CD8-positive, alpha-beta memory T cell (primary cell): ENCODE data around the gene MYLIP. TPM values are rescaled to one million over a fixed set of nuclear protein-coding genes. Genes with fewer than 3 reads are reported as not detected.

Source experiments
- CTCF ChIA-PET: fragments of 350-600 bp; sonication (Branson Sonifier 250); formaldehyde crosslinking; loops from one replicate; lab custom pipeline; 2021; ENCODE audit warnings: antibody characterized with exemption; lab: Charles Lee
- POLR2A ChIA-PET: fragments of 350-600 bp; sonication (Branson Sonifier 250); formaldehyde crosslinking; loops from one replicate; lab custom pipeline; 2021; ENCODE audit warnings: antibody characterized with exemption; lab: Charles Lee
- DNase-seq, 5 donors: peaks; one replicate each; pipeline versions ENCODE4 v3.0.0 to v3.0.0-alpha.2; 2020 to 2022; ENCODE audit warnings: mixed read lengths in 1 of 5
- H3K27ac ChIP-seq: one replicate; pipeline ENCODE4 v1.7.0; 2013; ENCODE audit warnings: low read depth, mild to moderate bottlenecking, low read length, moderate library complexity
- H3K27me3 ChIP-seq: 2 replicates; pipeline ENCODE4 v1.7.0; 2013; ENCODE audit warnings: low read length, mild to moderate bottlenecking; ENCODE audit not compliant: insufficient read depth, poor library complexity, severe bottlenecking
- H3K36me3 ChIP-seq: 2 replicates; pipeline ENCODE4 v1.7.0; 2013; ENCODE audit warnings: mild to moderate bottlenecking, low read length, moderate library complexity; ENCODE audit not compliant: insufficient read depth
- H3K4me1 ChIP-seq: 2 replicates; pipeline ENCODE4 v1.7.0; 2013; ENCODE audit warnings: mild to moderate bottlenecking, low read length, moderate library complexity; ENCODE audit not compliant: insufficient read depth
- H3K4me3 ChIP-seq: 2 replicates; pipeline ENCODE4 v1.7.0; 2013; ENCODE audit warnings: mild to moderate bottlenecking, low read length
- H3K9me3 ChIP-seq: 2 replicates; pipeline ENCODE4 v1.7.0; 2013; ENCODE audit warnings: mild to moderate bottlenecking, low read length
- H3K27ac Mint-ChIP-seq, 8 donors: one replicate each; pipeline ENCODE4 v1.8.0; 2020 to 2021; ENCODE audit warnings: mixed read lengths in 8 of 8, mild to moderate bottlenecking in 6 of 8, inconsistent platforms in 3 of 8, moderate library complexity in 3 of 8
- H3K27me3 Mint-ChIP-seq, 2 donors: one replicate each; pipeline ENCODE4 v1.8.0; 2020 to 2021; ENCODE audit warnings: mixed read lengths in 2 of 2, mild to moderate bottlenecking in 1 of 2, moderate library complexity in 1 of 2
- H3K36me3 Mint-ChIP-seq, 3 donors: one replicate each; pipeline ENCODE4 v1.8.0; 2020 to 2021; ENCODE audit warnings: mixed read lengths in 3 of 3, inconsistent platforms in 1 of 3, mild to moderate bottlenecking in 1 of 3
- H3K4me1 Mint-ChIP-seq, 3 donors: one replicate each; pipeline ENCODE4 v1.8.0; 2020 to 2021; ENCODE audit warnings: mixed read lengths in 3 of 3, inconsistent platforms in 1 of 3, mild to moderate bottlenecking in 1 of 3
- H3K4me3 Mint-ChIP-seq, 7 donors: one replicate each; pipeline ENCODE4 v1.8.0; 2020 to 2021; ENCODE audit warnings: mixed read lengths in 7 of 7, mild to moderate bottlenecking in 6 of 7, moderate library complexity in 4 of 7, inconsistent platforms in 2 of 7
- H3K9me3 Mint-ChIP-seq, 5 donors: one replicate each; pipeline ENCODE4 v1.8.0; 2020 to 2022; ENCODE audit warnings: mixed read lengths in 5 of 5, mild to moderate bottlenecking in 3 of 5, moderate library complexity in 2 of 5, inconsistent platforms in 1 of 5
- polyA plus RNA-seq: library from polyadenylated mRNA; unstranded; fragments of 300-500 nt; fragmentation: Illumina TruSeq; gene quantifications from one replicate; pipeline ENCODE4 v1.2.3, GENCODE V29; 2021
- total RNA-seq, 2 experiments: library from RNA; stranded (reverse); gene quantifications; one replicate each; pipeline ENCODE4 v1.2.3, GENCODE V29; 2021

MYLIP gene
- total and polyA plus RNA-seq, 3 experiments from 2014 or later = 7.7 to 78.0 (median 9.0) TPM

GRCh38 chr6:16184551-16184950, 55.7 kb downstream of the MYLIP start:
- Histone ChIP-seq H3K27ac (no peak overlapping the region), H3K4me3 (no peak overlapping the region), H3K36me3 (no peaks in the 10 kb centered on the region), H3K27me3 (no peaks in the 10 kb centered on the region), H3K9me3 (peaks cover 8% of the 10 kb centered on the region), H3K4me1 (peaks cover 14% of the 10 kb centered on the region)
- peaks cover 1 to 9% (median 3%) of the 10 kb centered on the region in 3 donors for H3K36me3 Mint-ChIP-seq
- H3K4me1 Mint-ChIP-seq = peaks cover 17 to 33% (median 25%) of the 10 kb centered on the region in 3 donors
- H3K27me3 Mint-ChIP-seq = peaks cover 7 to 8% of the 10 kb centered on the region in 2 donors
- peaks cover 0 to 22% (median 19%) of the 10 kb centered on the region in 5 donors for H3K9me3 Mint-ChIP-seq
- ChIA-PET CTCF (interaction anchor here (2.3 to 6.4 kb wide), 3 partner anchors 54 to 492 kb away, joined by 7 to 54 read pairs (median 16); no protein-coding TSS in a partner anchor), POLR2A (no interaction called here)
- no peak for DNase-seq
- no peak overlapping the region for H3K27ac Mint-ChIP-seq
- H3K4me3 Mint-ChIP-seq = no peak overlapping the region

GRCh38 chr6:16187176-16187575, 58.3 kb downstream of the MYLIP start:
- no peaks in the 10 kb centered on the region for H3K36me3 ChIP-seq
- H3K27me3 Mint-ChIP-seq = peaks cover 9 to 20% of the 10 kb centered on the region in 2 donors
- H3K4me1 ChIP-seq = peaks cover 10% of the 10 kb centered on the region
- CTCF ChIA-PET = interaction anchor here (1.1 to 2.2 kb wide), 3 partner anchors 9 to 496 kb away, joined by 4 to 6 read pairs (median 4); no protein-coding TSS in a partner anchor
- no peak overlapping the region for H3K4me3 ChIP-seq
- no peak for DNase-seq
- peaks cover 7 to 13% (median 8%) of the 10 kb centered on the region in 3 donors for H3K4me1 Mint-ChIP-seq
- H3K27ac ChIP-seq = no peak overlapping the region
- H3K4me3 Mint-ChIP-seq = no peak overlapping the region
- H3K27me3 ChIP-seq = no peaks in the 10 kb centered on the region
- H3K36me3 Mint-ChIP-seq = peaks cover 0 to 2% (median 0%) of the 10 kb centered on the region in 3 donors
- no peak overlapping the region for H3K27ac Mint-ChIP-seq
- no peaks in the 10 kb centered on the region for H3K9me3 ChIP-seq
- POLR2A ChIA-PET = no interaction called here
- H3K9me3 Mint-ChIP-seq = peaks cover 0 to 3% (median 0%) of the 10 kb centered on the region in 5 donors

GRCh38 chr6:16190214-16190613, 61.3 kb downstream of the MYLIP start:
- Mint-ChIP-seq H3K27me3 (peaks cover 8 to 41% of the 10 kb centered on the region in 2 donors), H3K9me3 (no peaks in the 10 kb centered on the region), H3K4me1 (no peaks in the 10 kb centered on the region), H3K4me3 (no peak overlapping the region), H3K36me3 (peaks cover 0 to 2% (median 0%) of the 10 kb centered on the region in 3 donors), H3K27ac (no peak overlapping the region)
- CTCF ChIA-PET = interaction anchor here (1.5 kb wide), 2 partner anchors 16 to 499 kb away, joined by 3 read pairs; no protein-coding TSS in a partner anchor
- Histone ChIP-seq H3K36me3 (no peaks in the 10 kb centered on the region), H3K27ac (no peak overlapping the region), H3K4me1 (no peaks in the 10 kb centered on the region), H3K4me3 (no peak overlapping the region), H3K27me3 (no peaks in the 10 kb centered on the region), H3K9me3 (no peaks in the 10 kb centered on the region)
- POLR2A ChIA-PET = no interaction called here
- no peak for DNase-seq

GRCh38 chr6:16196260-16196983, 67.5 kb downstream of the MYLIP start:
- POLR2A ChIA-PET = no interaction called here

GRCh38 chr6:16196984-16197546, 68.2 kb downstream of the MYLIP start:
- Histone ChIP-seq H3K4me1 (no peaks in the 10 kb centered on the region), H3K9me3 (no peaks in the 10 kb centered on the region), H3K4me3 (no peak overlapping the region), H3K36me3 (no peaks in the 10 kb centered on the region), H3K27me3 (no peaks in the 10 kb centered on the region), H3K27ac (no peak overlapping the region)
- Mint-ChIP-seq H3K4me3 (no peak overlapping the region), H3K27me3 (peaks cover 12 to 54% of the 10 kb centered on the region in 2 donors), H3K9me3 (no peaks in the 10 kb centered on the region), H3K36me3 (no peaks in the 10 kb centered on the region), H3K27ac (no peak overlapping the region), H3K4me1 (no peaks in the 10 kb centered on the region)
- no peak for DNase-seq
- ChIA-PET CTCF (interaction anchor here (1.5 to 3.0 kb wide), 3 partner anchors 9 to 506 kb away, joined by 6 to 12 read pairs (median 7); no protein-coding TSS in a partner anchor), POLR2A (interaction anchor here (0.6 kb wide), 1 partner anchor 67 kb away, joined by 3 read pairs; no protein-coding TSS in a partner anchor)

More at GRCh38 chr6:16196260-16196983, 67.5 kb downstream of the MYLIP start:
- Histone ChIP-seq H3K9me3 (no peaks in the 10 kb centered on the region), H3K27me3 (no peaks in the 10 kb centered on the region), H3K36me3 (no peaks in the 10 kb centered on the region), H3K4me3 (no peak overlapping the region), H3K27ac (no peak overlapping the region), H3K4me1 (no peaks in the 10 kb centered on the region)
- no peaks in the 10 kb centered on the region for H3K4me1 Mint-ChIP-seq
- no peaks in the 10 kb centered on the region for H3K36me3 Mint-ChIP-seq
- CTCF ChIA-PET = interaction anchor here (1.5 to 3.0 kb wide), 2 partner anchors 9 to 505 kb away, joined by 6 to 12 read pairs; no protein-coding TSS in a partner anchor
- H3K27ac Mint-ChIP-seq = no peak overlapping the region
- peaks cover 14 to 49% of the 10 kb centered on the region in 2 donors for H3K27me3 Mint-ChIP-seq
- no peak overlapping the region for H3K4me3 Mint-ChIP-seq
- no peaks in the 10 kb centered on the region for H3K9me3 Mint-ChIP-seq
- no peak for DNase-seq

Other genes starting within 250 kb of the MYLIP start
- gene GMPR, start 109.5 kb downstream of the MYLIP start, total RNA-seq = 1 to 10 TPM in 1 of 2 experiments, under 1 TPM in 1; 0.66 to 1.4 TPM
- gene GMPR, start 109.5 kb downstream of the MYLIP start, polyA plus RNA-seq = 0.82 TPM